Panc1 (cell line): Measurements from ENCODE around the gene SGSH.

Experiments used
- POLR2AphosphoS5 ChIP-seq: IDR thresholded peaks from 2 replicates; pipeline ENCODE4 v1.6.1; 2012; ENCODE audit warnings: mild to moderate bottlenecking, low read depth, low read length, moderate library complexity
- SIN3A ChIP-seq: IDR thresholded peaks from 2 replicates; pipeline ENCODE4 v1.6.1; 2012; ENCODE audit warnings: low read depth, mild to moderate bottlenecking, low read length, moderate library complexity, borderline replicate concordance; ENCODE audit not compliant: insufficient read depth
- TCF7L2 ChIP-seq: IDR thresholded peaks from 2 replicates; pipeline ENCODE4 v1.6.1; 2011; ENCODE audit warnings: mild to moderate bottlenecking, low read depth, low read length, inconsistent platforms
- TF ChIP-seq, protein P1 (sequence below): fragments of 450-650 bp; IDR thresholded peaks from 2 replicates; pipeline ENCODE4 v1.5.1; 2017; ENCODE audit warnings: mild to moderate bottlenecking
- TF ChIP-seq, protein P2 (sequence below), 2 experiments: IDR thresholded peaks; 2 replicates each; pipeline ENCODE4 v1.6.1; 2011 to 2012; ENCODE audit warnings: low read depth in 2 of 2, control low read depth in 1 of 2, low read length in 1 of 2, mild to moderate bottlenecking in 1 of 2, moderate library complexity in 1 of 2; ENCODE audit not compliant: insufficient read depth in 1 of 2

DNA sequence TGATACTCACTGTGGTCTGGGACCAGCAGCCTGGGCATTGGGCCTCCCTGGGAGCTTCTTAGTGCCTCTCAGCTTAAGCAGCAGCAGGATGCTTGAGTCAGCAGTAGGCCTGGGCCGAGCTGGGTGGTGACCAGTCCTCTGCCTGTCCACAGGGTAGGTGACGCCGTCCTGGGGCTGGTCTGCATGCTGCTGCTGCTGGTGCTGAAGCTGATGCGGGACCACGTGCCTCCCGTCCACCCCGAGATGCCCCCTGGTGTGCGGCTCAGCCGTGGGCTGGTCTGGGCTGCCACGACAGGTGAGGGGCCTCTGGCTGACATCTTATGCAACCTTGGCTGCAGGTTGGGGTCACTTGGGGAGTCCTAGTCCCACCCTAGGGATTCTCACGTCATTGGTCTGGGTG lies 7.5 kb upstream of the SGSH start:
- TF ChIP-seq, protein P1, sequence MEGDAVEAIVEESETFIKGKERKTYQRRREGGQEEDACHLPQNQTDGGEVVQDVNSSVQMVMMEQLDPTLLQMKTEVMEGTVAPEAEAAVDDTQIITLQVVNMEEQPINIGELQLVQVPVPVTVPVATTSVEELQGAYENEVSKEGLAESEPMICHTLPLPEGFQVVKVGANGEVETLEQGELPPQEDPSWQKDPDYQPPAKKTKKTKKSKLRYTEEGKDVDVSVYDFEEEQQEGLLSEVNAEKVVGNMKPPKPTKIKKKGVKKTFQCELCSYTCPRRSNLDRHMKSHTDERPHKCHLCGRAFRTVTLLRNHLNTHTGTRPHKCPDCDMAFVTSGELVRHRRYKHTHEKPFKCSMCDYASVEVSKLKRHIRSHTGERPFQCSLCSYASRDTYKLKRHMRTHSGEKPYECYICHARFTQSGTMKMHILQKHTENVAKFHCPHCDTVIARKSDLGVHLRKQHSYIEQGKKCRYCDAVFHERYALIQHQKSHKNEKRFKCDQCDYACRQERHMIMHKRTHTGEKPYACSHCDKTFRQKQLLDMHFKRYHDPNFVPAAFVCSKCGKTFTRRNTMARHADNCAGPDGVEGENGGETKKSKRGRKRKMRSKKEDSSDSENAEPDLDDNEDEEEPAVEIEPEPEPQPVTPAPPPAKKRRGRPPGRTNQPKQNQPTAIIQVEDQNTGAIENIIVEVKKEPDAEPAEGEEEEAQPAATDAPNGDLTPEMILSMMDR: no peak
- TF ChIP-seq, protein P2, sequence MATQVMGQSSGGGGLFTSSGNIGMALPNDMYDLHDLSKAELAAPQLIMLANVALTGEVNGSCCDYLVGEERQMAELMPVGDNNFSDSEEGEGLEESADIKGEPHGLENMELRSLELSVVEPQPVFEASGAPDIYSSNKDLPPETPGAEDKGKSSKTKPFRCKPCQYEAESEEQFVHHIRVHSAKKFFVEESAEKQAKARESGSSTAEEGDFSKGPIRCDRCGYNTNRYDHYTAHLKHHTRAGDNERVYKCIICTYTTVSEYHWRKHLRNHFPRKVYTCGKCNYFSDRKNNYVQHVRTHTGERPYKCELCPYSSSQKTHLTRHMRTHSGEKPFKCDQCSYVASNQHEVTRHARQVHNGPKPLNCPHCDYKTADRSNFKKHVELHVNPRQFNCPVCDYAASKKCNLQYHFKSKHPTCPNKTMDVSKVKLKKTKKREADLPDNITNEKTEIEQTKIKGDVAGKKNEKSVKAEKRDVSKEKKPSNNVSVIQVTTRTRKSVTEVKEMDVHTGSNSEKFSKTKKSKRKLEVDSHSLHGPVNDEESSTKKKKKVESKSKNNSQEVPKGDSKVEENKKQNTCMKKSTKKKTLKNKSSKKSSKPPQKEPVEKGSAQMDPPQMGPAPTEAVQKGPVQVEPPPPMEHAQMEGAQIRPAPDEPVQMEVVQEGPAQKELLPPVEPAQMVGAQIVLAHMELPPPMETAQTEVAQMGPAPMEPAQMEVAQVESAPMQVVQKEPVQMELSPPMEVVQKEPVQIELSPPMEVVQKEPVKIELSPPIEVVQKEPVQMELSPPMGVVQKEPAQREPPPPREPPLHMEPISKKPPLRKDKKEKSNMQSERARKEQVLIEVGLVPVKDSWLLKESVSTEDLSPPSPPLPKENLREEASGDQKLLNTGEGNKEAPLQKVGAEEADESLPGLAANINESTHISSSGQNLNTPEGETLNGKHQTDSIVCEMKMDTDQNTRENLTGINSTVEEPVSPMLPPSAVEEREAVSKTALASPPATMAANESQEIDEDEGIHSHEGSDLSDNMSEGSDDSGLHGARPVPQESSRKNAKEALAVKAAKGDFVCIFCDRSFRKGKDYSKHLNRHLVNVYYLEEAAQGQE (IDR thresholded peaks at IDR 0.05; ENCODE audit: insufficient read depth in 1 of 2, low read depth in 2 of 2, low read length in 1 of 2): no peak
- TF ChIP-seq TCF7L2 (no peak), POLR2AphosphoS5 (no peak), SIN3A (no peak)
